Stimulated activated CD8-positive, alpha-beta memory T cell treated with anti-CD3 and anti-CD28 coated beads, Interleukin-12 subunit alpha, Interleukin-12 subunit beta, amount 100 ng/mL, for 24 hours (primary cell): Measurements from ENCODE around the gene PANK1.

Source experiments
- DNase-seq: peaks from one replicate; pipeline ENCODE4 v3.0.0-alpha.2; 2020; ENCODE audit errors: extremely low read depth

Gene PANK1

GRCh38 chr10:89534826-89535166, 110.2 kb downstream of the PANK1 start:
- DNase-seq: no peak
